ENCODE measurements around the gene CPPED1.
"Not testable (repeated sequence)": the region's sequence is repeated elsewhere in the genome, so short reads cannot be mapped to it uniquely, and the experiment has no call there.

The CPPED1 gene

GRCh38 chr16:12811441-12812383 lies 8.0 kb upstream of the CPPED1 start:
- H3K27ac ChIP-seq: no peak overlapping the region
- TF ChIP-seq CTCF (IDR thresholded peaks at IDR 0.05) (no peak), ZFX (IDR thresholded peaks at IDR 0.05; ENCODE audit: borderline replicate concordance) (no peak)

- TF ChIP-seq CTCF (IDR thresholded peaks at IDR 0.05) (no peak), ZFX (IDR thresholded peaks at IDR 0.05; ENCODE audit: borderline replicate concordance) (no peak)
- H3K27ac ChIP-seq: no peak overlapping the region
Measured at GRCh38 chr16:12805066-12805465, 1.4 kb upstream of the CPPED1 start.

- peak overlapping the region; percentile 84 for H3K27ac ChIP-seq
- TF ChIP-seq CTCF (IDR thresholded peaks at IDR 0.05): no peak
- no peak for TF ChIP-seq ZFX (IDR thresholded peaks at IDR 0.05; ENCODE audit: borderline replicate concordance)
Measured at GRCh38 chr16:12804395-12804794, 708 bp upstream of the CPPED1 start.

DNA sequence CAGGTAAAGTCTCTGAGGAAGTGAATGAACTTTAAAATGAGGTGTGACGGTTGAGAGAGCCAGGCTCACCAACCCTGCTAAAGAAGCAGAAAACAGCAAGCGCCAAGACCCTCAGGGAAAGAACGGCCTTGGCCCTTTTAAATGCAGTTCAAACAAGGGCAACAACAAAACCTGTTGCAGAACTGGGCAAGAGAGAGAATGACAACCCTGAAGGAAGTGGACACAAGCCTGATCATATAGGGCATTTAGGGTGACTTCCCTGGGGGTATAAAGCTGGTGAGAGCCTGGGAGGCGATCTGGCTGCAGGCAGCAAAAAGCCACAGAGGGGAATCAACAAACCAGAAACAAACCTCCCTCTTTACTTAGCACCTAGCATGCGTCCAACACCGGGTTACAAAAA lies 1.0 kb downstream of the CPPED1 start:
- TF ChIP-seq CTCF (IDR thresholded peaks at IDR 0.05): no peak
- TF ChIP-seq ZFX (IDR thresholded peaks at IDR 0.05; ENCODE audit: borderline replicate concordance): no peak
- H3K27ac ChIP-seq: peak overlapping the region; percentile 84

DNA sequence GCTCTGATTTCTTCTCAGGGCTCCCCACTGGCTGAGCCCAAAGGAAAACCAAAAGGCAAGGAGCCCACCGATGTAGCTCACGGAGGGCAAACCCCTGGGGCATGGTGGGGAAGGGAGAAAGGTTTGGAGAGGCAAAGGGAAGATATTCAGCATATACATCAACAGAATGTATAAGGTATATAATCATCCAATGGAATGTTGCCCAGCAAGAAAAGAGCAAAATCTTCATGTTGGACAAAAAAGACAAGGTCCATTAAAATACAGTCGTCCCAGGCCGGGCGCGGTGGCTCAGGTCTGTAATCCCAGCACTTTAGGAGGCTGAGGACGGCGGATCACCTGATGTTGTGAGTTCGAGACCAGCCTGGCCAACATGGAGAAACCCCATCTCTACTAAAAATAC lies 1.6 kb downstream of the CPPED1 start:
- TF ChIP-seq ZFX (IDR thresholded peaks at IDR 0.05; ENCODE audit: borderline replicate concordance) (no peak), CTCF (IDR thresholded peaks at IDR 0.05) (no peak)
- H3K27ac ChIP-seq: no peak overlapping the region

- no peak for TF ChIP-seq CTCF (IDR thresholded peaks at IDR 0.05)
- no peak for TF ChIP-seq ZFX (IDR thresholded peaks at IDR 0.05; ENCODE audit: borderline replicate concordance)
Measured at GRCh38 chr16:12801511-12802042, 2.1 kb downstream of the CPPED1 start.

DNA sequence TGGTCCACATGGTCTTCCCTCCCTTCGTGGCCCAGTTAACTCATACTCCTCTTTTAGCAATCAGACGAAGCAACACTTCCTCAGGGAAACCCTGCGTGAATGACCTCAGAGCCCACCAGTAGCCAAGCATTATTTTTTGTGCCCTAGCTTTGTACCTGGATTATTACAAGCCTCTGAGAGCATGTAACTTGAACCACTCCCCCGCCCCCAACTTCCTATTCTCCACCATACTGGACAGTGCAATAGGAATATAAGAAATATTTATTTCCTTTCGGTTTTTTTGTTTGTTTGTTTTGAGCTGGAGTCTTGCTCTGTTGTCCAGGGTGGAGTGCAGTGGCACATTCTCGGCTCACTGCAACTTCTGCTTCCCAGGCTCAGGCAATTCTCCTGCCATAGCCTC lies 2.9 kb downstream of the CPPED1 start:
- TF ChIP-seq ZFX (IDR thresholded peaks at IDR 0.05; ENCODE audit: borderline replicate concordance) (no peak), CTCF (IDR thresholded peaks at IDR 0.05) (no peak)

More at GRCh38 chr16:12801511-12802042, 2.1 kb downstream of the CPPED1 start:
- no peak overlapping the region for H3K27ac ChIP-seq

GRCh38 chr16:12799996-12800395 lies 3.7 kb downstream of the CPPED1 start:
- H3K27ac ChIP-seq: not testable (repeated sequence)

More for the DNA sequence above, 2.9 kb downstream of the CPPED1 start:
- H3K27ac ChIP-seq: no peak overlapping the region
